HEK293 (cell line): ENCODE measurements around the gene HOXA3.

Experiments used
- EGR2 ChIP-seq: fragments of 450-650 bp; formaldehyde crosslinking; IDR thresholded peaks from 2 replicates; pipeline ENCODE4 v1.5.1; 2016; ENCODE audit warnings: low read depth, missing biosample characterization, missing genetic modification characterization
- FEZF1 ChIP-seq: fragments of 450-650 bp; formaldehyde crosslinking; IDR thresholded peaks from 2 replicates; pipeline ENCODE4 v1.5.1; 2016; ENCODE audit warnings: missing biosample characterization, missing genetic modification characterization
- GLI2 ChIP-seq: fragments of 450-650 bp; formaldehyde crosslinking; IDR thresholded peaks from 2 replicates; pipeline ENCODE4; 2017; ENCODE audit warnings: missing biosample characterization, missing genetic modification characterization, low read depth, borderline replicate concordance
- KLF1 ChIP-seq: fragments of 450-650 bp; formaldehyde crosslinking; IDR thresholded peaks from 2 replicates; pipeline ENCODE4 v1.5.1; 2016; ENCODE audit warnings: missing biosample characterization, missing genetic modification characterization
- KLF16 ChIP-seq: fragments of 450-650 bp; formaldehyde crosslinking; IDR thresholded peaks from 2 replicates; pipeline ENCODE4 v1.5.1; 2017; ENCODE audit warnings: missing biosample characterization, missing genetic modification characterization
- KLF9 ChIP-seq: fragments of 450-650 bp; formaldehyde crosslinking; IDR thresholded peaks from 2 replicates; pipeline ENCODE4 v1.5.1; 2016; ENCODE audit warnings: missing biosample characterization, missing genetic modification characterization, low read depth
- SP2 ChIP-seq: fragments of 450-650 bp; formaldehyde crosslinking; IDR thresholded peaks from 2 replicates; pipeline ENCODE4 v1.5.1; 2016; ENCODE audit warnings: missing biosample characterization, missing genetic modification characterization
- ZFP41 ChIP-seq: fragments of 450-650 bp; formaldehyde crosslinking; IDR thresholded peaks from 2 replicates; pipeline ENCODE4 v1.5.1; 2016; ENCODE audit warnings: missing biosample characterization, missing genetic modification characterization, borderline replicate concordance
- ZNF112 ChIP-seq: fragments of 450-650 bp; formaldehyde crosslinking; IDR thresholded peaks from 2 replicates; pipeline ENCODE4 v1.5.0; 2017; ENCODE audit warnings: missing biosample characterization, missing genetic modification characterization
- ZNF157 ChIP-seq: fragments of 450-650 bp; formaldehyde crosslinking; IDR thresholded peaks from 2 replicates; pipeline ENCODE4 v1.5.1; 2016; ENCODE audit warnings: missing biosample characterization, missing genetic modification characterization
- ZNF239 ChIP-seq: fragments of 450-650 bp; formaldehyde crosslinking; IDR thresholded peaks from 2 replicates; pipeline ENCODE4 v1.5.1; 2016; ENCODE audit warnings: missing biosample characterization, missing genetic modification characterization
- ZNF394 ChIP-seq: fragments of 450-650 bp; formaldehyde crosslinking; IDR thresholded peaks from 2 replicates; pipeline ENCODE4 v1.5.1; 2016; ENCODE audit warnings: missing biosample characterization, missing genetic modification characterization, mild to moderate bottlenecking, moderate library complexity, borderline replicate concordance
- ZNF433 ChIP-seq: fragments of 450-650 bp; formaldehyde crosslinking; IDR thresholded peaks from 2 replicates; pipeline ENCODE4 v1.5.1; 2016; ENCODE audit warnings: missing biosample characterization, missing genetic modification characterization, low read depth
- ZNF510 ChIP-seq: fragments of 450-650 bp; formaldehyde crosslinking; IDR thresholded peaks from 2 replicates; pipeline ENCODE4 v1.5.1; 2018; ENCODE audit warnings: mild to moderate bottlenecking, missing genetic modification characterization, missing biosample characterization; ENCODE audit not compliant: insufficient replicate concordance
- ZNF701 ChIP-seq: fragments of 450-650 bp; formaldehyde crosslinking; IDR thresholded peaks from 2 replicates; pipeline ENCODE4 v1.5.1; 2016; ENCODE audit warnings: missing biosample characterization, missing genetic modification characterization
- ZNF747 ChIP-seq: fragments of 450-650 bp; formaldehyde crosslinking; IDR thresholded peaks from 2 replicates; pipeline ENCODE4 v1.5.1; 2016; ENCODE audit warnings: missing biosample characterization, missing genetic modification characterization
- ZNF76 ChIP-seq: fragments of 450-650 bp; formaldehyde crosslinking; IDR thresholded peaks from 2 replicates; pipeline ENCODE4; 2016; ENCODE audit warnings: low read depth, missing biosample characterization, missing genetic modification characterization, borderline replicate concordance
- ZSCAN16 ChIP-seq: fragments of 450-650 bp; formaldehyde crosslinking; IDR thresholded peaks from 2 replicates; pipeline ENCODE4 v1.5.1; 2016; ENCODE audit warnings: missing biosample characterization, missing genetic modification characterization
- TF ChIP-seq, protein P1 (sequence below): fragments of 450-650 bp; formaldehyde crosslinking; IDR thresholded peaks from 2 replicates; pipeline ENCODE4 v1.5.0; 2017; ENCODE audit warnings: missing biosample characterization, missing genetic modification characterization, borderline replicate concordance
- TF ChIP-seq, protein P2 (sequence below): fragments of 450-650 bp; formaldehyde crosslinking; IDR thresholded peaks from 2 replicates; pipeline ENCODE4 v1.5.1; 2017; ENCODE audit warnings: missing biosample characterization, missing genetic modification characterization
- TF ChIP-seq, protein P3 (sequence below): fragments of 450-650 bp; formaldehyde crosslinking; IDR thresholded peaks from 2 replicates; pipeline ENCODE4 v1.5.1; 2016; ENCODE audit warnings: missing biosample characterization, missing genetic modification characterization, borderline replicate concordance
- TF ChIP-seq, protein P4 (sequence below): fragments of 450-650 bp; formaldehyde crosslinking; IDR thresholded peaks from 2 replicates; pipeline ENCODE4 v1.5.1; 2016; ENCODE audit warnings: missing biosample characterization, missing genetic modification characterization
- TF ChIP-seq, protein P5 (sequence below): fragments of 450-650 bp; formaldehyde crosslinking; conservative IDR thresholded peaks from 2 replicates; pipeline ENCODE4 v1.5.1; 2016; ENCODE audit warnings: low read depth, missing biosample characterization, missing genetic modification characterization

The HOXA3 gene

DNA sequence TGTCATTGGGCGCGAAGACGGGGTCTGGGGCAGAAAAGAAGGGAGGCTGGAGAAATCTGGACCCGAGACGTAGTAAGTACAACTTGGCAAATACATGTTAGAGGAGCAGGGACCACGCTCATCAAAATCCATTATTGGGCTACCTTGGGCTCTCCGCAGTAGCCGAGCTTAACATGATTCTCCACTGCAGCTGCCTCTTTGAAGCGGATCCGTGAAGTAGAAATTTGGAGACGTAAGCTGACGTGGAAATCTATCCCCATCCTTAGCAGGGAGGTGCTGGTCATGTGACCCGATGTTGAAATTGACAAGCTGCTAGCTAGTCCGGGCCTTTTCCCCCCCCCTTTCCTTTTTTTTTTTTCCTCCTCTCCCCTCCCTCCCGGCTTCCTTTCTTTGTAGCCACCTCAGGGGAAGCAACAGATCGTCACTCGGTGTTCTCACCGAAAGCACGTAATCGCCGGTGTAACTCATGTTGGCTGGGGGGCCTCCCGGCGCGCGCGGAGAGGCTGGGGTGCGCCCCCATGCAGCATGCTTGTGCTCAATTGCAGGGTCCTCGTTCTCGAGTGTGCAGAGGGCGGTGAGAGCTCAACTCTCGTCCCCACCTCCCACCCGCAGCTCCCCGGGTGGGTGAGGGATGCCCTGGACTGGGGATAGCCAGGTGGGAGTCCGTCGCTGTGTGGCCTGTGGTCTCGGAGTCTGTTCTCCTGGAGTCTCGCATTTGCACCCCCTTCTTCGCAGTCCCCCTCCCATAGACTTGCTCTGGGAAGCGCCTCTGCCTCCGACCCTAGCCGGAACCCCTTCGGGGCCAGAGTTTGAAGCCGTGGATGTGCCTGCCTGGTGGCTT is 32.9 kb upstream of the HOXA3 start, which contains the start of gene HOXA11 (continued):
- TF ChIP-seq, protein P1, sequence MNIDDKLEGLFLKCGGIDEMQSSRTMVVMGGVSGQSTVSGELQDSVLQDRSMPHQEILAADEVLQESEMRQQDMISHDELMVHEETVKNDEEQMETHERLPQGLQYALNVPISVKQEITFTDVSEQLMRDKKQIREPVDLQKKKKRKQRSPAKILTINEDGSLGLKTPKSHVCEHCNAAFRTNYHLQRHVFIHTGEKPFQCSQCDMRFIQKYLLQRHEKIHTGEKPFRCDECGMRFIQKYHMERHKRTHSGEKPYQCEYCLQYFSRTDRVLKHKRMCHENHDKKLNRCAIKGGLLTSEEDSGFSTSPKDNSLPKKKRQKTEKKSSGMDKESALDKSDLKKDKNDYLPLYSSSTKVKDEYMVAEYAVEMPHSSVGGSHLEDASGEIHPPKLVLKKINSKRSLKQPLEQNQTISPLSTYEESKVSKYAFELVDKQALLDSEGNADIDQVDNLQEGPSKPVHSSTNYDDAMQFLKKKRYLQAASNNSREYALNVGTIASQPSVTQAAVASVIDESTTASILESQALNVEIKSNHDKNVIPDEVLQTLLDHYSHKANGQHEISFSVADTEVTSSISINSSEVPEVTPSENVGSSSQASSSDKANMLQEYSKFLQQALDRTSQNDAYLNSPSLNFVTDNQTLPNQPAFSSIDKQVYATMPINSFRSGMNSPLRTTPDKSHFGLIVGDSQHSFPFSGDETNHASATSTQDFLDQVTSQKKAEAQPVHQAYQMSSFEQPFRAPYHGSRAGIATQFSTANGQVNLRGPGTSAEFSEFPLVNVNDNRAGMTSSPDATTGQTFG: no peak
- no peak for TF ChIP-seq KLF1 (tag by site-specific recombination)
- no peak for TF ChIP-seq ZFP41 (tag by site-specific recombination)
- TF ChIP-seq GLI2 (tag by site-specific recombination): no peak
- no peak for TF ChIP-seq KLF9 (tag by site-specific recombination)
- no peak for TF ChIP-seq ZNF510 (tag by site-specific recombination)
- TF ChIP-seq, protein P2, sequence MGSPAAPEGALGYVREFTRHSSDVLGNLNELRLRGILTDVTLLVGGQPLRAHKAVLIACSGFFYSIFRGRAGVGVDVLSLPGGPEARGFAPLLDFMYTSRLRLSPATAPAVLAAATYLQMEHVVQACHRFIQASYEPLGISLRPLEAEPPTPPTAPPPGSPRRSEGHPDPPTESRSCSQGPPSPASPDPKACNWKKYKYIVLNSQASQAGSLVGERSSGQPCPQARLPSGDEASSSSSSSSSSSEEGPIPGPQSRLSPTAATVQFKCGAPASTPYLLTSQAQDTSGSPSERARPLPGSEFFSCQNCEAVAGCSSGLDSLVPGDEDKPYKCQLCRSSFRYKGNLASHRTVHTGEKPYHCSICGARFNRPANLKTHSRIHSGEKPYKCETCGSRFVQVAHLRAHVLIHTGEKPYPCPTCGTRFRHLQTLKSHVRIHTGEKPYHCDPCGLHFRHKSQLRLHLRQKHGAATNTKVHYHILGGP (tag by site-specific recombination): no peak
- TF ChIP-seq ZNF701 (tag by site-specific recombination): no peak
- TF ChIP-seq, protein P3, sequence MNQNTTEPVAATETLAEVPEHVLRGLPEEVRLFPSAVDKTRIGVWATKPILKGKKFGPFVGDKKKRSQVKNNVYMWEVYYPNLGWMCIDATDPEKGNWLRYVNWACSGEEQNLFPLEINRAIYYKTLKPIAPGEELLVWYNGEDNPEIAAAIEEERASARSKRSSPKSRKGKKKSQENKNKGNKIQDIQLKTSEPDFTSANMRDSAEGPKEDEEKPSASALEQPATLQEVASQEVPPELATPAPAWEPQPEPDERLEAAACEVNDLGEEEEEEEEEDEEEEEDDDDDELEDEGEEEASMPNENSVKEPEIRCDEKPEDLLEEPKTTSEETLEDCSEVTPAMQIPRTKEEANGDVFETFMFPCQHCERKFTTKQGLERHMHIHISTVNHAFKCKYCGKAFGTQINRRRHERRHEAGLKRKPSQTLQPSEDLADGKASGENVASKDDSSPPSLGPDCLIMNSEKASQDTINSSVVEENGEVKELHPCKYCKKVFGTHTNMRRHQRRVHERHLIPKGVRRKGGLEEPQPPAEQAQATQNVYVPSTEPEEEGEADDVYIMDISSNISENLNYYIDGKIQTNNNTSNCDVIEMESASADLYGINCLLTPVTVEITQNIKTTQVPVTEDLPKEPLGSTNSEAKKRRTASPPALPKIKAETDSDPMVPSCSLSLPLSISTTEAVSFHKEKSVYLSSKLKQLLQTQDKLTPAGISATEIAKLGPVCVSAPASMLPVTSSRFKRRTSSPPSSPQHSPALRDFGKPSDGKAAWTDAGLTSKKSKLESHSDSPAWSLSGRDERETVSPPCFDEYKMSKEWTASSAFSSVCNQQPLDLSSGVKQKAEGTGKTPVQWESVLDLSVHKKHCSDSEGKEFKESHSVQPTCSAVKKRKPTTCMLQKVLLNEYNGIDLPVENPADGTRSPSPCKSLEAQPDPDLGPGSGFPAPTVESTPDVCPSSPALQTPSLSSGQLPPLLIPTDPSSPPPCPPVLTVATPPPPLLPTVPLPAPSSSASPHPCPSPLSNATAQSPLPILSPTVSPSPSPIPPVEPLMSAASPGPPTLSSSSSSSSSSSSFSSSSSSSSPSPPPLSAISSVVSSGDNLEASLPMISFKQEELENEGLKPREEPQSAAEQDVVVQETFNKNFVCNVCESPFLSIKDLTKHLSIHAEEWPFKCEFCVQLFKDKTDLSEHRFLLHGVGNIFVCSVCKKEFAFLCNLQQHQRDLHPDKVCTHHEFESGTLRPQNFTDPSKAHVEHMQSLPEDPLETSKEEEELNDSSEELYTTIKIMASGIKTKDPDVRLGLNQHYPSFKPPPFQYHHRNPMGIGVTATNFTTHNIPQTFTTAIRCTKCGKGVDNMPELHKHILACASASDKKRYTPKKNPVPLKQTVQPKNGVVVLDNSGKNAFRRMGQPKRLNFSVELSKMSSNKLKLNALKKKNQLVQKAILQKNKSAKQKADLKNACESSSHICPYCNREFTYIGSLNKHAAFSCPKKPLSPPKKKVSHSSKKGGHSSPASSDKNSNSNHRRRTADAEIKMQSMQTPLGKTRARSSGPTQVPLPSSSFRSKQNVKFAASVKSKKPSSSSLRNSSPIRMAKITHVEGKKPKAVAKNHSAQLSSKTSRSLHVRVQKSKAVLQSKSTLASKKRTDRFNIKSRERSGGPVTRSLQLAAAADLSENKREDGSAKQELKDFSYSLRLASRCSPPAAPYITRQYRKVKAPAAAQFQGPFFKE (tag by site-specific recombination): no peak
- no peak for TF ChIP-seq EGR2 (tag by site-specific recombination)
- TF ChIP-seq KLF16 (tag by site-specific recombination): no peak; the same call in 1 of the 2 replicates
- TF ChIP-seq ZNF76 (tag by site-specific recombination): no peak
- TF ChIP-seq SP2: no peak
- no peak for TF ChIP-seq ZNF747
- no peak for TF ChIP-seq ZNF112 (tag by site-specific recombination)
- no peak for TF ChIP-seq ZNF239
- TF ChIP-seq, protein P4, sequence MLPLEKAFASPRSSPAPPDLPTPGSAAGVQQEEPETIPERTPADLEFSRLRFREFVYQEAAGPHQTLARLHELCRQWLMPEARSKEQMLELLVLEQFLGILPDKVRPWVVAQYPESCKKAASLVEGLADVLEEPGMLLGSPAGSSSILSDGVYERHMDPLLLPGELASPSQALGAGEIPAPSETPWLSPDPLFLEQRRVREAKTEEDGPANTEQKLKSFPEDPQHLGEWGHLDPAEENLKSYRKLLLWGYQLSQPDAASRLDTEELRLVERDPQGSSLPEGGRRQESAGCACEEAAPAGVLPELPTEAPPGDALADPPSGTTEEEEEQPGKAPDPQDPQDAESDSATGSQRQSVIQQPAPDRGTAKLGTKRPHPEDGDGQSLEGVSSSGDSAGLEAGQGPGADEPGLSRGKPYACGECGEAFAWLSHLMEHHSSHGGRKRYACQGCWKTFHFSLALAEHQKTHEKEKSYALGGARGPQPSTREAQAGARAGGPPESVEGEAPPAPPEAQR (tag by site-specific recombination): no peak
- TF ChIP-seq ZNF394 (tag by site-specific recombination): peak; percentile 68; the same call in 1 of the 2 replicates
- TF ChIP-seq ZNF433: no peak
- no peak for TF ChIP-seq ZNF157 (tag by site-specific recombination)
- TF ChIP-seq ZSCAN16: no peak; the same call in 1 of the 2 replicates
- TF ChIP-seq, protein P5, sequence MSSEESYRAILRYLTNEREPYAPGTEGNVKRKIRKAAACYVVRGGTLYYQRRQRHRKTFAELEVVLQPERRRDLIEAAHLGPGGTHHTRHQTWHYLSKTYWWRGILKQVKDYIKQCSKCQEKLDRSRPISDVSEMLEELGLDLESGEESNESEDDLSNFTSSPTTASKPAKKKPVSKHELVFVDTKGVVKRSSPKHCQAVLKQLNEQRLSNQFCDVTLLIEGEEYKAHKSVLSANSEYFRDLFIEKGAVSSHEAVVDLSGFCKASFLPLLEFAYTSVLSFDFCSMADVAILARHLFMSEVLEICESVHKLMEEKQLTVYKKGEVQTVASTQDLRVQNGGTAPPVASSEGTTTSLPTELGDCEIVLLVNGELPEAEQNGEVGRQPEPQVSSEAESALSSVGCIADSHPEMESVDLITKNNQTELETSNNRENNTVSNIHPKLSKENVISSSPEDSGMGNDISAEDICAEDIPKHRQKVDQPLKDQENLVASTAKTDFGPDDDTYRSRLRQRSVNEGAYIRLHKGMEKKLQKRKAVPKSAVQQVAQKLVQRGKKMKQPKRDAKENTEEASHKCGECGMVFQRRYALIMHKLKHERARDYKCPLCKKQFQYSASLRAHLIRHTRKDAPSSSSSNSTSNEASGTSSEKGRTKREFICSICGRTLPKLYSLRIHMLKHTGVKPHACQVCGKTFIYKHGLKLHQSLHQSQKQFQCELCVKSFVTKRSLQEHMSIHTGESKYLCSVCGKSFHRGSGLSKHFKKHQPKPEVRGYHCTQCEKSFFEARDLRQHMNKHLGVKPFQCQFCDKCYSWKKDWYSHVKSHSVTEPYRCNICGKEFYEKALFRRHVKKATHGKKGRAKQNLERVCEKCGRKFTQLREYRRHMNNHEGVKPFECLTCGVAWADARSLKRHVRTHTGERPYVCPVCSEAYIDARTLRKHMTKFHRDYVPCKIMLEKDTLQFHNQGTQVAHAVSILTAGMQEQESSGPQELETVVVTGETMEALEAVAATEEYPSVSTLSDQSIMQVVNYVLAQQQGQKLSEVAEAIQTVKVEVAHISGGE (tag by site-specific recombination): no peak; the same call in 1 of the 2 replicates
- no peak; the same call in 1 of the 2 replicates for TF ChIP-seq FEZF1 (tag by site-specific recombination)
